Osteoblast (primary cell): Measurements from ENCODE around the gene PGLYRP1. TPM values are rescaled to one million over a fixed set of nuclear protein-coding genes. Genes with fewer than 3 reads are reported as not detected.
A peak's percentile ranks its signal among the peaks of the same experiment; 100 is the strongest.

Experiments
- DNase-seq: peaks from one replicate; pipeline ENCODE4 v3.0.0; 2011; ENCODE audit warnings: low spot score, mixed read lengths; ENCODE audit not compliant: insufficient read length; ENCODE audit errors: missing footprints
- H2AFZ ChIP-seq: 2 replicates; pipeline ENCODE4 v1.6.0; 2011; ENCODE audit warnings: mild to moderate bottlenecking, low read length
- H3K27ac ChIP-seq: 2 replicates; pipeline ENCODE4 v1.5.1; 2011; ENCODE audit warnings: mild to moderate bottlenecking, low read depth, low read length, moderate library complexity
- H3K27me3 ChIP-seq: 2 replicates; pipeline ENCODE4 v1.6.0; 2012; ENCODE audit warnings: mild to moderate bottlenecking, control low read depth, inconsistent platforms, low read length, moderate library complexity; ENCODE audit not compliant: insufficient read depth
- H3K36me3 ChIP-seq: 2 replicates; pipeline ENCODE4 v1.5.1; 2011; ENCODE audit warnings: mild to moderate bottlenecking, low read length, control low read depth, moderate library complexity; ENCODE audit not compliant: insufficient read depth
- H3K4me1 ChIP-seq: 2 replicates; pipeline ENCODE4 v1.5.1; 2011; ENCODE audit warnings: mild to moderate bottlenecking, low read length, control low read depth, moderate library complexity; ENCODE audit not compliant: insufficient read depth
- H3K4me2 ChIP-seq: 2 replicates; pipeline ENCODE4 v1.6.0; 2011; ENCODE audit warnings: mild to moderate bottlenecking, low read length; ENCODE audit not compliant: insufficient read depth
- H3K4me3 ChIP-seq: fragments of 200-600 bp; sonication (generic); 3 replicates; pipeline ENCODE4 v1.5.1; 2012; ENCODE audit warnings: mild to moderate bottlenecking, low read length, inconsistent platforms; ENCODE audit not compliant: insufficient read depth
- H3K79me2 ChIP-seq: 2 replicates; pipeline ENCODE4 v1.6.0; 2012; ENCODE audit warnings: mild to moderate bottlenecking, low read length, control low read depth, inconsistent platforms; ENCODE audit not compliant: insufficient read depth
- H3K9me3 ChIP-seq: 2 replicates; pipeline ENCODE4 v1.5.1; 2011; ENCODE audit warnings: low read depth, low read length, control low read depth
- H4K20me1 ChIP-seq: 2 replicates; pipeline ENCODE4 v1.6.0; 2012; ENCODE audit warnings: mild to moderate bottlenecking, low read length, control low read depth; ENCODE audit not compliant: insufficient read depth
- CTCF ChIP-seq: IDR thresholded peaks from 2 replicates; pipeline ENCODE4 v1.5.1; 2011; ENCODE audit warnings: mild to moderate bottlenecking, low read depth, low read length, moderate library complexity; ENCODE audit errors: extremely low read depth
- total RNA-seq: library from RNA; depleted of rRNA; stranded (reverse); fragments of >200 nt; gene quantifications from 2 replicates; pipeline ENCODE4 v1.2.3, GENCODE V29; 2012

Gene PGLYRP1
- total RNA-seq, 1 donor = not detected

- H3K79me2 ChIP-seq = no peaks in the 10 kb centered on the region
- no peak for TF ChIP-seq CTCF
- H3K27ac ChIP-seq = no peak overlapping the region
- no peaks in the 10 kb centered on the region for H3K9me3 ChIP-seq
- no peaks in the 10 kb centered on the region for H4K20me1 ChIP-seq
- DNase-seq = no peak
- H3K4me2 ChIP-seq = no peak overlapping the region
- no peak overlapping the region for H2AFZ ChIP-seq
- H3K4me1 ChIP-seq = peaks cover 7% of the 10 kb centered on the region
- no peak overlapping the region for H3K4me3 ChIP-seq
- no peaks in the 10 kb centered on the region for H3K36me3 ChIP-seq
- H3K27me3 ChIP-seq = peaks cover 8% of the 10 kb centered on the region
These were observed 32.6 kb downstream of the PGLYRP1 start for GRCh38 chr19:45990113-45990728.

GRCh38 chr19:45985321-45985720 is 37.5 kb downstream of the PGLYRP1 start:
- no peaks in the 10 kb centered on the region for H3K9me3 ChIP-seq
- peaks cover 8% of the 10 kb centered on the region for H3K27me3 ChIP-seq
- no peaks in the 10 kb centered on the region for H3K4me1 ChIP-seq
- DNase-seq = no peak
- no peaks in the 10 kb centered on the region for H3K79me2 ChIP-seq
- H3K4me2 ChIP-seq = no peak overlapping the region
- H3K36me3 ChIP-seq = no peaks in the 10 kb centered on the region
- H2AFZ ChIP-seq = no peak overlapping the region
- no peak for TF ChIP-seq CTCF
- H3K27ac ChIP-seq = no peak overlapping the region
- H4K20me1 ChIP-seq = no peaks in the 10 kb centered on the region
- no peak overlapping the region for H3K4me3 ChIP-seq

GRCh38 chr19:45981350-45981749 is 41.5 kb downstream of the PGLYRP1 start:
- no peaks in the 10 kb centered on the region for H3K9me3 ChIP-seq
- H3K27ac ChIP-seq = no peak overlapping the region
- H3K4me1 ChIP-seq = no peaks in the 10 kb centered on the region
- no peaks in the 10 kb centered on the region for H3K79me2 ChIP-seq
- no peak overlapping the region for H3K4me3 ChIP-seq
- H3K4me2 ChIP-seq = no peak overlapping the region
- no peak overlapping the region for H2AFZ ChIP-seq
- no peaks in the 10 kb centered on the region for H3K36me3 ChIP-seq
- H4K20me1 ChIP-seq = no peaks in the 10 kb centered on the region
- peaks cover 4% of the 10 kb centered on the region for H3K27me3 ChIP-seq
- TF ChIP-seq CTCF = no peak
- DNase-seq = peak; percentile 82

GRCh38 chr19:45978156-45978555 is 44.7 kb downstream of the PGLYRP1 start:
- Histone ChIP-seq H3K4me2 (no peak overlapping the region), H3K4me3 (no peak overlapping the region), H3K79me2 (no peaks in the 10 kb centered on the region), H3K27me3 (peaks cover 26% of the 10 kb centered on the region), H3K9me3 (no peaks in the 10 kb centered on the region), H3K4me1 (no peaks in the 10 kb centered on the region), H4K20me1 (no peaks in the 10 kb centered on the region), H2AFZ (no peak overlapping the region), H3K36me3 (no peaks in the 10 kb centered on the region), H3K27ac (no peak overlapping the region)
- no peak for DNase-seq
- TF ChIP-seq CTCF = no peak
